DMS53 treated with DMSO at 0.1 percent for 48 hours (cell line): Measurements from ENCODE around the gene ZNF584.
A peak's percentile ranks its signal among the peaks of the same experiment; 100 is the strongest.

Source experiments
- DNase-seq: peaks from one replicate; lab custom pipeline; 2025; ENCODE audit not compliant: unreplicated experiment; lab: John Stamatoyannopoulos, UW

The ZNF584 gene

GRCh38 chr19:58460039-58460438 lies 51.6 kb downstream of the ZNF584 start:
- DNase-seq, result no peak

DNA sequence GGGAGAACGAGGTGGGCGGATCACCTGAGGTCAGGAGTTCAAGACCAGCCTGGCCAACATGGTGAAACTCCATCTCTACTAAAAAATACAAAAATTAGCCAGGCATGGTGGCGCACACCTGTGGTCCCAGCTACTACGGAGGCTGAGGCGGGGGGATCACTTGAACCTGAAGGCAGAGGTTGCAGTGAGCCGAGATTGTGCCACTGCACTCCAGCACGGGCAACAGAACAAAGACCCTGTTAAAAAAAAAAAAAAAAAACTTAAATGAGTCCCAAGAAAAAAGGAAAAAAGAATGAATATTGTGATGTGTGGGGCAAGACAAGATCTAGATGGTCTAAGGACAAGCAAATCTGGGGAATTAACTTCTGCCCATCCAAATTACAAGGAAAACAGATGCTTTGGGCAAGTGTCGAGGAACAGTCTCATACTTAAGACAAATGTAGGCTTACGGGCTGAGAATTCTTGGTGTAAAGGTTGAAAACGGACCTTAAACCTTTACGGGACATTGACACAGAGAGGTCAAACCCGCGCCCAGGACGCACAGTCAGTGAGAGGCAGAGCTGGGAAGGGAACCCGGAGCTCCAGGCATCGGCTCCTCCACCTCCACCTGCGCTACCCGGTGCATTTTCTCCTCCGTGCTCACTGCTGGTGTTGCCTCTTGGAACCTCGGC lies 57.8 kb downstream of the ZNF584 start:
- DNase-seq, result no peak

DNA sequence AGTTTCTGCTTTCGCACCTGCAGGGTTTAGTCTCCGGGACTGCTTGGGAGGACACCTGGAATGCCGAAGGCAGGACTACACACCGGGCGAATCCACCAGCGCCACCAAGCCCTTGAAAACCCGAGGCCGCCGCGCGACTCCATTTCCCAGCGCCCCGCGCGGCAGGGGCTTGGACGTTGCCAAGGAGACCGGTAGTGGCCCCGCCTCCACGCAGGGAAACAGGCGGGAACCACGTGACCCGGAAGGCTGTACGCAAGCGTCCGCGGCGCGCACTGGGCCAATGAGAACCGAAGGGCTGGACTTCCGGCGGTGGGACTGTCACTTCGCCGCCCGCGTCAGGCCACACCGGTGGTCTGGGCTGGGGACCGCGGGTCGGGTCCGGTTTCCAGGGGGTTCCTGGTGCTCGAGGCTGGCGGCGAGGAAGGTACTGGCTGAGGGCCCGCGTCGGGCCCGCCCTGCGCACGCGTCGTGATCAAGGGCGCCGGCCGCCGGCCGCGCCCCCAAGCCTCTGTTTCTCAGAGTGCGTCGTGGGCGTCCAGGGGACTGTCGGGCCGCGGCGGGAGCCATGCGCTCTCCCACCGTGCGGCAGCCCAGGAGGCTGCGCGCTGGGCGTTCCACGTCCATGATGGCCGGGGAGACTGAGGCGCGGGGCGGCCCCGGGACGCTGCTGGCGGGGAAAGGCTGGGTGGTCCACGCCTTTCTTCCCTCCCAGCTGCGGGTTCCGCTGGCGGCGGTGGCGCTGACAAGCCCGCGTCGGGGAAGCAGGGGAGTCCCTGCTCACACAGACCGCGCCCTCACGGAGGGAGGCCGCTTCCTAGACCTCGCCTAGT lies 58.5 kb downstream of the ZNF584 start, which contains the start of gene ZNF324:
ZNF324 (plus strand) TSS at position 321 of the 830 bp plus-strand sequence. CDS start 2,106 bp downstream, outside the sequence.
- DNase-seq, result peak; percentile 95
